CD14-positive monocyte (primary cell): ENCODE results near the gene GLMP. TPM values are rescaled to one million over a fixed set of nuclear protein-coding genes. Genes with fewer than 3 reads are reported as not detected.

Source experiments
- DNase-seq, 3 donors: peaks; one replicate each; pipeline ENCODE4 v3.0.0-alpha.2; 2011 to 2022
- H2AFZ ChIP-seq: 2 replicates; pipeline ENCODE4 v1.6.0; 2012; ENCODE audit warnings: mild to moderate bottlenecking, low read depth, low read length, inconsistent platforms; ENCODE audit not compliant: insufficient read depth, poor library complexity, severe bottlenecking
- H3K27ac ChIP-seq, 2 donors: 1 replicate in 1 of 2; 2 replicates in 1 of 2; pipeline ENCODE4 v1.5.1; 2012 to 2013; ENCODE audit warnings: low read length in 2 of 2, control low read depth in 1 of 2, inconsistent platforms in 1 of 2, low read depth in 1 of 2, mild to moderate bottlenecking in 1 of 2
- H3K27me3 ChIP-seq, 2 donors: one replicate each; pipeline versions ENCODE4 v1.6.0 to v1.6.1; 2011 to 2013; ENCODE audit warnings: low read length in 2 of 2; ENCODE audit not compliant: control insufficient read depth in 2 of 2, insufficient read depth in 2 of 2
- H3K36me3 ChIP-seq, 2 donors: replicated peaks in 1 of 2; 1 replicate in 1 of 2; 2 replicates in 1 of 2; pipeline versions ENCODE4 v1.5.1 to v1.6.1; 2012 to 2013; ENCODE audit warnings: low read length in 2 of 2, control low read depth in 1 of 2, inconsistent platforms in 1 of 2, mild to moderate bottlenecking in 1 of 2; ENCODE audit not compliant: insufficient read depth in 2 of 2, control insufficient read depth in 1 of 2
- H3K4me1 ChIP-seq, 2 donors: 1 replicate in 1 of 2; 2 replicates in 1 of 2; pipeline versions ENCODE4 v1.5.1 to v1.6.1; 2012 to 2013; ENCODE audit warnings: low read length in 2 of 2, control low read depth in 1 of 2, inconsistent platforms in 1 of 2, mild to moderate bottlenecking in 1 of 2, moderate library complexity in 1 of 2; ENCODE audit not compliant: insufficient read depth in 2 of 2, control insufficient read depth in 1 of 2
- H3K4me2 ChIP-seq: replicated peaks from 2 replicates; pipeline ENCODE3; 2012; ENCODE audit warnings: low read length, moderate library complexity, mild to moderate bottlenecking; ENCODE audit not compliant: poor library complexity, severe bottlenecking; ENCODE audit errors: extremely low read depth
- H3K4me3 ChIP-seq, 3 experiments: fragments of 200-600 bp in 1 of 3; sonication (generic) in 1 of 3; replicated peaks in 1 of 3; 1 replicate in 2 of 3; 2 replicates in 1 of 3; pipeline ENCODE4 v1.5.1; 2011 to 2013; ENCODE audit warnings: low read length in 3 of 3, mild to moderate bottlenecking in 3 of 3, control low read depth in 2 of 3, low read depth in 2 of 3, inconsistent platforms in 1 of 3, moderate library complexity in 1 of 3
- H3K79me2 ChIP-seq: 2 replicates; pipeline ENCODE4 v1.6.0; 2012; ENCODE audit warnings: mild to moderate bottlenecking, control low read depth, inconsistent platforms, low read length, moderate library complexity; ENCODE audit not compliant: insufficient read depth
- H3K9ac ChIP-seq: 2 replicates; pipeline ENCODE4 v1.6.0; 2017; ENCODE audit warnings: low read length, mild to moderate bottlenecking; ENCODE audit not compliant: insufficient read depth, poor library complexity, severe bottlenecking
- H3K9me3 ChIP-seq, 2 donors: replicated peaks in 1 of 2; 1 replicate in 1 of 2; 2 replicates in 1 of 2; pipeline versions ENCODE4 v1.5.1 to v1.6.1; 2012 to 2013; ENCODE audit warnings: low read length in 2 of 2, control low read depth in 1 of 2; ENCODE audit not compliant: control insufficient read depth in 1 of 2, insufficient read depth in 1 of 2
- H4K20me1 ChIP-seq: 2 replicates; pipeline ENCODE4 v1.6.0; 2012; ENCODE audit warnings: mild to moderate bottlenecking, low read length, control low read depth, moderate library complexity; ENCODE audit not compliant: insufficient read depth
- H3K27ac Mint-ChIP-seq, 7 donors: one replicate each; pipeline ENCODE4 v1.8.0; 2020; ENCODE audit warnings: mild to moderate bottlenecking in 7 of 7, mixed read lengths in 7 of 7, moderate library complexity in 6 of 7, inconsistent platforms in 2 of 7
- H3K27me3 Mint-ChIP-seq, 3 donors: one replicate each; pipeline ENCODE4 v1.8.0; 2021 to 2022; ENCODE audit warnings: low read depth in 3 of 3, mild to moderate bottlenecking in 3 of 3, mixed read lengths in 3 of 3, moderate library complexity in 3 of 3, inconsistent platforms in 1 of 3
- H3K36me3 Mint-ChIP-seq, 2 donors: one replicate each; pipeline ENCODE4 v1.8.0; 2020; ENCODE audit warnings: mixed read lengths in 2 of 2, inconsistent platforms in 1 of 2, mild to moderate bottlenecking in 1 of 2
- H3K4me1 Mint-ChIP-seq: one replicate; pipeline ENCODE4 v1.8.0; 2020; ENCODE audit warnings: mild to moderate bottlenecking, mixed read lengths
- H3K4me3 Mint-ChIP-seq, 2 donors: one replicate each; pipeline ENCODE4 v1.8.0; 2020; ENCODE audit warnings: mild to moderate bottlenecking in 2 of 2, mixed read lengths in 2 of 2, moderate library complexity in 1 of 2
- H3K9me3 Mint-ChIP-seq, 7 donors: one replicate each; pipeline ENCODE4 v1.8.0; 2020 to 2022; ENCODE audit warnings: mixed read lengths in 7 of 7, mild to moderate bottlenecking in 6 of 7, moderate library complexity in 6 of 7, inconsistent platforms in 2 of 7
- CTCF ChIP-seq: fragments of 200-600 bp; IDR thresholded peaks from one replicate; pipeline ENCODE4 v1.8.0; 2022; ENCODE audit warnings: antibody characterized with exemption, mild to moderate bottlenecking
- WGBS: methylation state at CpG from one replicate; pipeline ENCODE4 v1.1.5; 2013; ENCODE audit warnings: missing lambda C conversion rate; ENCODE audit not compliant: insufficient coverage; 5-methylcytosine and 5-hydroxymethylcytosine counted together
- intact Hi-C, 2 donors: fragments of 100-400 bp; cut with micrococcal nuclease; formaldehyde crosslinking; loops; one replicate each; pipeline versions ENCODE4 v1.15.0 to v1.15.1; 2023
- polyA plus RNA-seq, 3 donors: library from polyadenylated mRNA; depleted of rRNA in 1 of 3; unstranded in 2 of 3; stranded (reverse) in 1 of 3; fragments of 300-500 nt in 2 of 3; fragments of >200 nt in 1 of 3; fragmentation: Illumina TruSeq in 2 of 3; gene quantifications; 1 replicate in 2 of 3; 2 replicates in 1 of 3; pipeline ENCODE4 v1.2.3, GENCODE V29; 2012 to 2021

Gene GLMP
- polyA plus RNA-seq, 3 donors: 24.3 to 59.6 (median 34.7) TPM

GRCh38 chr1:156293895-156294294 is 1.6 kb downstream of the GLMP start:
- Histone ChIP-seq H3K4me2 (no peak overlapping the region), H3K4me1 (peaks cover 29 to 31% of the 10 kb centered on the region in 2 donors), H3K9me3 (no peaks in the 10 kb centered on the region), H4K20me1 (peaks cover 6% of the 10 kb centered on the region), H3K79me2 (peaks cover 6% of the 10 kb centered on the region), H3K9ac (no peak overlapping the region), H3K27ac (no peak overlapping the region), H3K4me3 (no peak overlapping the region), H2AFZ (no peak overlapping the region), H3K27me3 (no peaks in the 10 kb centered on the region), H3K36me3 (peaks cover 12 to 29% of the 10 kb centered on the region in 2 donors)
- H3K27ac Mint-ChIP-seq: peak overlapping the region in 2 of 7 donors; percentile 10 to 33
- H3K36me3 Mint-ChIP-seq: peaks cover 26 to 28% of the 10 kb centered on the region in 2 donors
- peaks cover 44% of the 10 kb centered on the region for H3K4me1 Mint-ChIP-seq
- peaks cover 0 to 3% (median 0%) of the 10 kb centered on the region in 7 donors for H3K9me3 Mint-ChIP-seq
- peak overlapping the region in 1 of 2 donors; percentile 21 for H3K4me3 Mint-ChIP-seq
- no peak for TF ChIP-seq CTCF
- DNase-seq: no peak
- peaks cover 0 to 2% (median 2%) of the 10 kb centered on the region in 3 donors for H3K27me3 Mint-ChIP-seq
- 100% methylated on average over 4 of the region's 9 CpGs for WGBS
- intact Hi-C loops: no loop called here

- Mint-ChIP-seq H3K36me3 (peaks cover 32 to 33% of the 10 kb centered on the region in 2 donors), H3K27ac (peak overlapping the region in 1 of 7 donors; percentile 72), H3K27me3 (peaks cover 0 to 2% (median 0%) of the 10 kb centered on the region in 3 donors), H3K4me3 (no peak overlapping the region), H3K4me1 (peaks cover 44% of the 10 kb centered on the region), H3K9me3 (peaks cover 0 to 3% (median 0%) of the 10 kb centered on the region in 7 donors)
- Histone ChIP-seq H4K20me1 (peaks cover 6% of the 10 kb centered on the region), H3K4me2 (no peak overlapping the region), H3K27ac (no peak overlapping the region), H3K9ac (no peak overlapping the region), H2AFZ (no peak overlapping the region), H3K4me3 (no peak overlapping the region), H3K36me3 (peaks cover 12 to 35% of the 10 kb centered on the region in 2 donors), H3K9me3 (no peaks in the 10 kb centered on the region), H3K4me1 (peaks cover 29 to 31% of the 10 kb centered on the region in 2 donors), H3K27me3 (no peaks in the 10 kb centered on the region), H3K79me2 (peaks cover 6% of the 10 kb centered on the region)
- DNase-seq: no peak
- intact Hi-C loops: no loop called here
- TF ChIP-seq CTCF: no peak
- 100% methylated on average over 6 of the region's 8 CpGs for WGBS
Measured at GRCh38 chr1:156293098-156293434, 2.4 kb downstream of the GLMP start.
